Measurements from ENCODE around the gene ATXN7L2. TPM values are rescaled to one million over a fixed set of nuclear protein-coding genes. Genes with fewer than 3 reads are reported as not detected.

Gene ATXN7L2
- total RNA-seq, 1 experiment from 2014 or later: 17.3 TPM

DNA sequence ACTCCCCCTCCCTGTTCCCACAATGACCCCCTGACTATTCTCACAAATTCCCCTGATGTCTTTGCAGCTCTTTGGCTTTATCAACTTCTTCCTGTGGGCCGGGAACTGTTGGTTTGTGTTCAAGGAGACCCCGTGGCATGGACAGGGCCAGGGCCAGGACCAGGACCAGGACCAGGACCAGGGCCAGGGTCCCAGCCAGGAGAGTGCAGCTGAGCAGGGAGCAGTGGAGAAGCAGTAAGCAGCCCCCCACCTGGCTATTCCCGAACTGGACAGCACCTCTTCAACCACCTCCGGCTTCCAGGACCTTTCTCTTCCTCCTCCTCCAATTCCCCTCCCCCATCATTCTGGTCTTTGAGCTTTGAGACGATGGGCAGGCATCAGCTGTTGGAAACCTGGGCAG is 4.4 kb upstream of the ATXN7L2 start:
- Histone ChIP-seq H3K4me1 (ENCODE audit: insufficient read depth, low read length) (no peaks in the 10 kb centered on the region), H2BK5ac (ENCODE audit: insufficient read length, low read length) (no peak overlapping the region)

More for the DNA sequence above, 4.4 kb upstream of the ATXN7L2 start:
- H3K27me3 ChIP-seq (ENCODE audit: insufficient read depth, low read length): 0 out of 2 replicates have a peak, but pooled peaks cover 2% of the 10 kb centered on the region
- peak; percentile 24 for DNase-seq
- H3K14ac ChIP-seq (ENCODE audit: insufficient read depth, low read length): no peak overlapping the region
- H3K27ac ChIP-seq (ENCODE audit: insufficient read length, low read depth, low read length): no peak overlapping the region
- H3K4me2 ChIP-seq (ENCODE audit: insufficient read depth, insufficient read length, low read length): no peak overlapping the region
- no peak overlapping the region for H2BK12ac ChIP-seq (ENCODE audit: insufficient read length, low read depth, low read length)
- H3K4ac ChIP-seq (ENCODE audit: low read depth, low read length): no peak overlapping the region
- Mint-ChIP-seq H3K9me3 (no peaks in the 10 kb centered on the region; a peak in 1 of 5 replicates), H3K4me3 (no peak overlapping the region), H3K4me1 (peaks cover 15% of the 10 kb centered on the region in 2 experiments), H3K27me3 (ENCODE audit: low read depth) (peaks cover 42% of the 10 kb centered on the region), H3K36me3 (ENCODE audit: insufficient read depth in 1 of 3, low read depth in 3 of 3) (no peaks in the 10 kb centered on the region; a peak in 1 of 7 replicates), H3K27ac (no peak overlapping the region)
- no peak overlapping the region for H3T11ph ChIP-seq (ENCODE audit: low read length)
- H4K91ac ChIP-seq (ENCODE audit: insufficient read length, low read depth, low read length): no peak overlapping the region
- H3K23me2 ChIP-seq (ENCODE audit: insufficient read length, low read depth, low read length, poor library complexity, severe bottlenecking): peaks cover 8% of the 10 kb centered on the region
- H3K23ac ChIP-seq (ENCODE audit: insufficient read length, low read depth, low read length): no peak overlapping the region
- H3K79me2 ChIP-seq (ENCODE audit: insufficient read depth, low read length): no peaks in the 10 kb centered on the region
- H2BK15ac ChIP-seq (ENCODE audit: low read depth, low read length): no peak overlapping the region
- no CpG with 5 or more reads among the region's 5 CpGs for WGBS (ENCODE audit: extremely low coverage, insufficient read length, low lambda C conversion rate)
- H3K9me3 ChIP-seq (ENCODE audit: control insufficient read depth, low read depth, low read length): no peaks in the 10 kb centered on the region
- H2AFZ ChIP-seq (ENCODE audit: low read length): no peak overlapping the region
- H2BK120ac ChIP-seq (ENCODE audit: low read depth, low read length, poor library complexity, severe bottlenecking): no peak overlapping the region
- no peak overlapping the region for H3K18ac ChIP-seq (ENCODE audit: insufficient read length, low read depth, low read length)
- TF ChIP-seq, protein P1, sequence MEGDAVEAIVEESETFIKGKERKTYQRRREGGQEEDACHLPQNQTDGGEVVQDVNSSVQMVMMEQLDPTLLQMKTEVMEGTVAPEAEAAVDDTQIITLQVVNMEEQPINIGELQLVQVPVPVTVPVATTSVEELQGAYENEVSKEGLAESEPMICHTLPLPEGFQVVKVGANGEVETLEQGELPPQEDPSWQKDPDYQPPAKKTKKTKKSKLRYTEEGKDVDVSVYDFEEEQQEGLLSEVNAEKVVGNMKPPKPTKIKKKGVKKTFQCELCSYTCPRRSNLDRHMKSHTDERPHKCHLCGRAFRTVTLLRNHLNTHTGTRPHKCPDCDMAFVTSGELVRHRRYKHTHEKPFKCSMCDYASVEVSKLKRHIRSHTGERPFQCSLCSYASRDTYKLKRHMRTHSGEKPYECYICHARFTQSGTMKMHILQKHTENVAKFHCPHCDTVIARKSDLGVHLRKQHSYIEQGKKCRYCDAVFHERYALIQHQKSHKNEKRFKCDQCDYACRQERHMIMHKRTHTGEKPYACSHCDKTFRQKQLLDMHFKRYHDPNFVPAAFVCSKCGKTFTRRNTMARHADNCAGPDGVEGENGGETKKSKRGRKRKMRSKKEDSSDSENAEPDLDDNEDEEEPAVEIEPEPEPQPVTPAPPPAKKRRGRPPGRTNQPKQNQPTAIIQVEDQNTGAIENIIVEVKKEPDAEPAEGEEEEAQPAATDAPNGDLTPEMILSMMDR (conservative IDR thresholded peaks at IDR 0.05): no peak
- no peak overlapping the region for H3K56ac ChIP-seq (ENCODE audit: insufficient read length, low read depth, low read length)
- H2AK5ac ChIP-seq (ENCODE audit: insufficient read length, low read length): no peak overlapping the region
- H3K9ac ChIP-seq (ENCODE audit: extremely low read depth, insufficient read length, low read length): no peak overlapping the region
- H2BK20ac ChIP-seq (ENCODE audit: low read depth, low read length, poor library complexity, severe bottlenecking): no peak overlapping the region
- no peak overlapping the region for H4K8ac ChIP-seq (replicated peaks; ENCODE audit: insufficient read length, low read depth, low read length)
- no peaks in the 10 kb centered on the region for H4K20me1 ChIP-seq (ENCODE audit: control insufficient read depth, insufficient read depth, insufficient read length)
- H4K5ac ChIP-seq (ENCODE audit: insufficient read length, low read depth, low read length): no peak overlapping the region
- no peaks in the 10 kb centered on the region for H3K79me1 ChIP-seq (ENCODE audit: insufficient read depth, low read depth, low read length, poor library complexity, severe bottlenecking)

Data from H9 (cell line).